HepG2 (cell line): ENCODE measurements around the gene TUT7. TPM values are rescaled to one million over a fixed set of nuclear protein-coding genes. Genes with fewer than 3 reads are reported as not detected.

Experiments used
- ARNTL ChIP-seq: sonication (generic); formaldehyde crosslinking; IDR thresholded peaks from 2 replicates; pipeline ENCODE4 v1.4.0; 2020; ENCODE audit warnings: mild to moderate bottlenecking, missing genetic modification reagents
- MYC ChIP-seq: sonication (generic); formaldehyde crosslinking; IDR thresholded peaks from 2 replicates; pipeline ENCODE4 v1.9.0; 2021; ENCODE audit warnings: missing genetic modification reagents, borderline replicate concordance
- NFIC ChIP-seq: IDR thresholded peaks from 2 replicates; pipeline ENCODE4 v1.6.1; 2012; ENCODE audit warnings: mild to moderate bottlenecking, low read length, inconsistent platforms
- NR3C1 ChIP-seq: sonication (generic); formaldehyde crosslinking; IDR thresholded peaks from 2 replicates; pipeline ENCODE4 v1.4.0; 2020; ENCODE audit warnings: missing genetic modification reagents
- PREB ChIP-seq: sonication (generic); formaldehyde crosslinking; IDR thresholded peaks from 2 replicates; pipeline ENCODE4 v1.4.0; 2020; ENCODE audit warnings: missing genetic modification reagents
- SIX1 ChIP-seq: sonication (generic); formaldehyde crosslinking; IDR thresholded peaks from 2 replicates; pipeline ENCODE4 v1.4.0; 2020; ENCODE audit warnings: missing genetic modification reagents, borderline replicate concordance
- TERF1 ChIP-seq: sonication (generic); formaldehyde crosslinking; IDR thresholded peaks from 2 replicates; pipeline ENCODE4 v1.8.0; 2022; ENCODE audit warnings: mild to moderate bottlenecking, missing genetic modification reagents, moderate library complexity
- ZBTB49 ChIP-seq: sonication (generic); formaldehyde crosslinking; IDR thresholded peaks from 2 replicates; pipeline ENCODE4 v1.4.0; 2020; ENCODE audit warnings: missing genetic modification reagents, borderline replicate concordance
- ZNF441 ChIP-seq: sonication (generic); formaldehyde crosslinking; IDR thresholded peaks from 2 replicates; pipeline ENCODE4 v1.7.0; 2021; ENCODE audit warnings: missing genetic modification reagents, borderline replicate concordance
- ZNF75D ChIP-seq: sonication (generic); formaldehyde crosslinking; IDR thresholded peaks from 2 replicates; pipeline ENCODE4 v1.8.1; 2023; ENCODE audit warnings: missing genetic modification reagents, mild to moderate bottlenecking, borderline replicate concordance
- ZNF775 ChIP-seq: sonication (generic); formaldehyde crosslinking; IDR thresholded peaks from 2 replicates; pipeline ENCODE4 v1.4.0; 2020; ENCODE audit warnings: missing genetic modification reagents, mild to moderate bottlenecking, moderate library complexity, borderline replicate concordance
- ZSCAN25 ChIP-seq: sonication (generic); formaldehyde crosslinking; IDR thresholded peaks from 2 replicates; pipeline ENCODE4 v1.8.0; 2022; ENCODE audit warnings: mild to moderate bottlenecking, missing genetic modification reagents
- ZSCAN31 ChIP-seq: sonication (generic); formaldehyde crosslinking; IDR thresholded peaks from 2 replicates; pipeline ENCODE4 v1.5.0; 2020; ENCODE audit warnings: low read depth, mild to moderate bottlenecking, missing genetic modification reagents
- polyA plus RNA-seq, 8 experiments: library from polyadenylated mRNA; depleted of rRNA in 3 of 8; stranded (reverse) in 7 of 8; unstranded in 1 of 8; fragments of >200 nt; fragmentation: Illumina TruSeq in 4 of 8; extraction: Trizol in 4 of 8; gene quantifications; 2 replicates each; pipeline versions ENCODE4 v1.2.1 to v1.2.3, GENCODE V29; 2011 to 2016; ENCODE audit warnings: low read depth in 4 of 8, missing spikeins in 1 of 8, mixed read lengths in 1 of 8; ENCODE audit not compliant: insufficient read depth in 1 of 8
- total RNA-seq, 5 experiments: library from RNA; depleted of rRNA; stranded (reverse); fragments of >200 nt; fragmentation: Illumina TruSeq; extraction: Trizol; gene quantifications; 2 replicates each; pipeline ENCODE4 v1.2.3, GENCODE V29; 2016; ENCODE audit warnings: low read depth in 1 of 5
- TF ChIP-seq, protein P1 (sequence below): sonication (generic); formaldehyde crosslinking; IDR thresholded peaks from 2 replicates; pipeline ENCODE4 v1.5.1; 2020; ENCODE audit warnings: missing genetic modification reagents, mild to moderate bottlenecking, borderline replicate concordance
- TF ChIP-seq, protein P2 (sequence below): sonication (generic); formaldehyde crosslinking; IDR thresholded peaks from 2 replicates; pipeline ENCODE4 v1.8.0; 2022; ENCODE audit warnings: missing genetic modification reagents, mild to moderate bottlenecking, borderline replicate concordance
- TF ChIP-seq, protein P3 (sequence below): sonication (generic); formaldehyde crosslinking; IDR thresholded peaks from 2 replicates; pipeline ENCODE4 v1.8.1; 2022; ENCODE audit warnings: low read depth, mild to moderate bottlenecking, missing genetic modification reagents

The TUT7 gene
- total and polyA plus RNA-seq, 2 of the 13 experiments (the other 11 are each of a cell fraction or from before 2014, with no cell fraction given): 12.0 to 19.4 TPM

GRCh38 chr9:86282077-86282978, 71.9 kb downstream of the TUT7 start, which contains the start of gene ISCA1 (continued):
- TF ChIP-seq SIX1 (no peak), MYC (peak; percentile 97), NFIC (no peak), NR3C1 (no peak), ZSCAN25 (CRISPR knock-in tag) (no peak), ZBTB49 (CRISPR knock-in tag) (no peak), ARNTL (CRISPR knock-in tag) (peak; percentile 80), ZNF75D (CRISPR knock-in tag) (peak; percentile 77; the same call in 1 of the 2 replicates), ZSCAN31 (peak; percentile 89), TERF1 (no peak), ZNF775 (CRISPR knock-in tag) (peak; percentile 70; the same call in 1 of the 2 replicates), PREB (CRISPR knock-in tag) (no peak), ZNF441 (CRISPR knock-in tag) (peak; percentile 19; the same call in 1 of the 2 replicates)
- TF ChIP-seq, protein P1, sequence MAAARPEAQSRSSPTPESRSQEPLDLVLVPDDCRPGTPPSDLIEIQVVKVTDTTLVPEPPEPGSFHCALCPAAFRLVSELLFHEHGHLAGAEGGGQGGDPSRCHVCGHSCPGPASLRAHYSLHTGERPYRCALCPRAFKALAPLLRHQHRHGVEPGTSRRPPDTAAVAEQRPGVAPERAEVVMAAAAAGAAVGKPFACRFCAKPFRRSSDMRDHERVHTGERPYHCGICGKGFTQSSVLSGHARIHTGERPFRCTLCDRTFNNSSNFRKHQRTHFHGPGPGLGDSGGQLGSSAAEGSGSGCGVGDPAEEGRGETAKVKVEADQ: peak; percentile 59; the same call in 1 of the 2 replicates
- TF ChIP-seq, protein P2, sequence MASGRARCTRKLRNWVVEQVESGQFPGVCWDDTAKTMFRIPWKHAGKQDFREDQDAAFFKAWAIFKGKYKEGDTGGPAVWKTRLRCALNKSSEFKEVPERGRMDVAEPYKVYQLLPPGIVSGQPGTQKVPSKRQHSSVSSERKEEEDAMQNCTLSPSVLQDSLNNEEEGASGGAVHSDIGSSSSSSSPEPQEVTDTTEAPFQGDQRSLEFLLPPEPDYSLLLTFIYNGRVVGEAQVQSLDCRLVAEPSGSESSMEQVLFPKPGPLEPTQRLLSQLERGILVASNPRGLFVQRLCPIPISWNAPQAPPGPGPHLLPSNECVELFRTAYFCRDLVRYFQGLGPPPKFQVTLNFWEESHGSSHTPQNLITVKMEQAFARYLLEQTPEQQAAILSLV (CRISPR knock-in tag): 0 out of 2 replicates have a peak, but pooled peaks have one; percentile 39
- TF ChIP-seq, protein P3, sequence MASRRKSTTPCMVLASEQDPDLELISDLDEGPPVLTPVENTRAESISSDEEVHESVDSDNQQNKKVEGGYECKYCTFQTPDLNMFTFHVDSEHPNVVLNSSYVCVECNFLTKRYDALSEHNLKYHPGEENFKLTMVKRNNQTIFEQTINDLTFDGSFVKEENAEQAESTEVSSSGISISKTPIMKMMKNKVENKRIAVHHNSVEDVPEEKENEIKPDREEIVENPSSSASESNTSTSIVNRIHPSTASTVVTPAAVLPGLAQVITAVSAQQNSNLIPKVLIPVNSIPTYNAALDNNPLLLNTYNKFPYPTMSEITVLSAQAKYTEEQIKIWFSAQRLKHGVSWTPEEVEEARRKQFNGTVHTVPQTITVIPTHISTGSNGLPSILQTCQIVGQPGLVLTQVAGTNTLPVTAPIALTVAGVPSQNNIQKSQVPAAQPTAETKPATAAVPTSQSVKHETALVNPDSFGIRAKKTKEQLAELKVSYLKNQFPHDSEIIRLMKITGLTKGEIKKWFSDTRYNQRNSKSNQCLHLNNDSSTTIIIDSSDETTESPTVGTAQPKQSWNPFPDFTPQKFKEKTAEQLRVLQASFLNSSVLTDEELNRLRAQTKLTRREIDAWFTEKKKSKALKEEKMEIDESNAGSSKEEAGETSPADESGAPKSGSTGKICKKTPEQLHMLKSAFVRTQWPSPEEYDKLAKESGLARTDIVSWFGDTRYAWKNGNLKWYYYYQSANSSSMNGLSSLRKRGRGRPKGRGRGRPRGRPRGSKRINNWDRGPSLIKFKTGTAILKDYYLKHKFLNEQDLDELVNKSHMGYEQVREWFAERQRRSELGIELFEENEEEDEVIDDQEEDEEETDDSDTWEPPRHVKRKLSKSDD (CRISPR knock-in tag): peak; percentile 93
